Spleen (tissue), 11 donors: Measurements from ENCODE around the gene UCKL1. TPM values are rescaled to one million over a fixed set of nuclear protein-coding genes. Genes with fewer than 3 reads are reported as not detected.

Experiments
- DNase-seq: peaks from one replicate; pipeline ENCODE4 v3.0.0-alpha.2; 2020
- H3K27ac ChIP-seq, 8 donors: fragments of 200-600 bp; sonication (generic) in 7 of 8; 1 replicate in 4 of 8; 2 replicates in 4 of 8; pipeline versions ENCODE4 v1.5.0 to v1.8.0; 2016 to 2021; ENCODE audit warnings: inconsistent platforms in 4 of 8, mild to moderate bottlenecking in 4 of 8, moderate library complexity in 1 of 8
- H3K27me3 ChIP-seq, 7 donors: fragments of 200-600 bp; sonication (generic) in 6 of 7; replicated peaks in 1 of 7; 1 replicate in 4 of 7; 2 replicates in 3 of 7; pipeline versions ENCODE4 v1.5.0 to v1.8.0; 2016 to 2021; ENCODE audit warnings: inconsistent platforms in 3 of 7, mild to moderate bottlenecking in 1 of 7
- H3K36me3 ChIP-seq, 6 donors: fragments of 200-600 bp; sonication (generic) in 5 of 6; 1 replicate in 4 of 6; 2 replicates in 2 of 6; pipeline versions ENCODE4 v1.5.0 to v1.8.0; 2016 to 2021; ENCODE audit warnings: inconsistent platforms in 2 of 6
- H3K4me1 ChIP-seq, 6 donors: fragments of 200-600 bp; sonication (generic) in 5 of 6; 1 replicate in 3 of 6; 2 replicates in 3 of 6; pipeline versions ENCODE4 v1.5.0 to v1.8.0; 2016 to 2021; ENCODE audit warnings: inconsistent platforms in 3 of 6
- H3K4me3 ChIP-seq, 8 donors: fragments of 200-600 bp; sonication (generic) in 7 of 8; 1 replicate in 4 of 8; 2 replicates in 4 of 8; pipeline versions ENCODE4 v1.5.0 to v1.8.0; 2016 to 2021; ENCODE audit warnings: inconsistent platforms in 4 of 8, mild to moderate bottlenecking in 4 of 8, moderate library complexity in 2 of 8
- H3K9me3 ChIP-seq, 8 donors: fragments of 200-600 bp; sonication (generic) in 7 of 8; 1 replicate in 4 of 8; 2 replicates in 4 of 8; pipeline versions ENCODE4 v1.5.0 to v1.8.0; 2016 to 2021; ENCODE audit warnings: inconsistent platforms in 4 of 8
- POLR2A ChIP-seq, 3 donors: fragments of 450-650 bp; IDR thresholded peaks; one replicate each; pipeline ENCODE4 v1.5.1; 2017; ENCODE audit warnings: antibody characterized with exemption in 3 of 3, mild to moderate bottlenecking in 1 of 3
- POLR2AphosphoS5 ChIP-seq, 3 donors: sonication (generic); formaldehyde crosslinking; IDR thresholded peaks; one replicate each; pipeline ENCODE4 v1.5.1; 2017; ENCODE audit warnings: antibody characterized with exemption in 3 of 3
- WGBS, 5 donors: extraction: QIAGEN DNeasy Blood & Tissue Kit in 3 of 5; methylation state at CpG; one replicate each; pipeline versions ENCODE4 v1.1.5 to v1.1.7; 2013 to 2018; 5-methylcytosine and 5-hydroxymethylcytosine counted together
- intact Hi-C: fragments of 100-400 bp; cut with DNase I; formaldehyde crosslinking; loops from one replicate; pipeline ENCODE4 v1.15.0; 2023; ENCODE audit warnings: low total_unique reads
- polyA plus RNA-seq, 3 donors: library from polyadenylated mRNA; stranded (reverse); fragments of 200-250 nt; gene quantifications; one replicate each; pipeline ENCODE4 v1.2.1, GENCODE V29; 2013
- total RNA-seq, 7 donors: library from RNA; depleted of rRNA in 3 of 7; stranded (reverse); fragments of >200 nt in 3 of 7; fragmentation: NEBNext Ultra II Directional in 4 of 7; extraction: Animal tissue kit (Norgen Biotek cat#: 25700) in 4 of 7; gene quantifications; one replicate each; pipeline versions ENCODE4 v1.1.0 to v1.2.1, GENCODE V29; 2016 to 2021
- TF ChIP-seq, protein P1 (sequence below), 11 experiments: fragments of 200-600 bp in 7 of 11; fragments of 450-650 bp in 4 of 11; sonication (generic) in 4 of 11; IDR thresholded peaks in 8 of 11; conservative IDR thresholded peaks in 3 of 11; 1 replicate in 7 of 11; 2 replicates in 4 of 11; pipeline versions ENCODE4 v1.4.0 to v1.8.0; 2016 to 2021; ENCODE audit warnings: antibody characterized with exemption in 11 of 11, inconsistent platforms in 4 of 11, mild to moderate bottlenecking in 1 of 11
- donor health status: healthy with polysubstance abuse.
- donor health status: DM: no; HTN: no; CAD: no; lungs with moderate emphysema.
- donor health status: DM: no; HTN: no; CAD: no.
- donor health status: Bipolar disorder and iron deficiency.
- donor health status: healthy.
- donor health status: DM: no; HTN: no; CAD: no.
- donor health status: DM: yes; HTN: yes; CAD: no.

Gene UCKL1
- total and polyA plus RNA-seq, 10 donors, result 34.2 to 68.0 (median 49.1) TPM

GRCh38 chr20:63950701-63951397 is 5.4 kb downstream of the UCKL1 start:
- WGBS, 5 donors, result 67 to 87% (median 79%) methylated on average over 7 to 20 of the region's 20 CpGs
- Histone ChIP-seq H3K27me3 (no peaks in the 10 kb centered on the region), H3K27ac (peak overlapping the region in 5 of 8 donors; percentile 77 to 90 (median 83)), H3K9me3 (no peaks in the 10 kb centered on the region), H3K36me3 (peaks cover 0 to 35% (median 6%) of the 10 kb centered on the region in 6 donors), H3K4me3 (no peak overlapping the region), H3K4me1 (peaks cover 65 to 100% (median 97%) of the 10 kb centered on the region in 6 donors)
- TF ChIP-seq POLR2AphosphoS5 (IDR thresholded peaks at IDR 0.05), result peak in 2 of 3 donors; percentile 44 to 54
- TF ChIP-seq POLR2A (IDR thresholded peaks at IDR 0.05), result no peak
- TF ChIP-seq, protein P1, sequence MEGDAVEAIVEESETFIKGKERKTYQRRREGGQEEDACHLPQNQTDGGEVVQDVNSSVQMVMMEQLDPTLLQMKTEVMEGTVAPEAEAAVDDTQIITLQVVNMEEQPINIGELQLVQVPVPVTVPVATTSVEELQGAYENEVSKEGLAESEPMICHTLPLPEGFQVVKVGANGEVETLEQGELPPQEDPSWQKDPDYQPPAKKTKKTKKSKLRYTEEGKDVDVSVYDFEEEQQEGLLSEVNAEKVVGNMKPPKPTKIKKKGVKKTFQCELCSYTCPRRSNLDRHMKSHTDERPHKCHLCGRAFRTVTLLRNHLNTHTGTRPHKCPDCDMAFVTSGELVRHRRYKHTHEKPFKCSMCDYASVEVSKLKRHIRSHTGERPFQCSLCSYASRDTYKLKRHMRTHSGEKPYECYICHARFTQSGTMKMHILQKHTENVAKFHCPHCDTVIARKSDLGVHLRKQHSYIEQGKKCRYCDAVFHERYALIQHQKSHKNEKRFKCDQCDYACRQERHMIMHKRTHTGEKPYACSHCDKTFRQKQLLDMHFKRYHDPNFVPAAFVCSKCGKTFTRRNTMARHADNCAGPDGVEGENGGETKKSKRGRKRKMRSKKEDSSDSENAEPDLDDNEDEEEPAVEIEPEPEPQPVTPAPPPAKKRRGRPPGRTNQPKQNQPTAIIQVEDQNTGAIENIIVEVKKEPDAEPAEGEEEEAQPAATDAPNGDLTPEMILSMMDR (IDR thresholded peaks at IDR 0.05 in 8 of 11, conservative IDR thresholded peaks at IDR 0.05 in 3 of 11), result no peak
- peak; percentile 75 for DNase-seq
- intact Hi-C loops, result no loop called here

DNA sequence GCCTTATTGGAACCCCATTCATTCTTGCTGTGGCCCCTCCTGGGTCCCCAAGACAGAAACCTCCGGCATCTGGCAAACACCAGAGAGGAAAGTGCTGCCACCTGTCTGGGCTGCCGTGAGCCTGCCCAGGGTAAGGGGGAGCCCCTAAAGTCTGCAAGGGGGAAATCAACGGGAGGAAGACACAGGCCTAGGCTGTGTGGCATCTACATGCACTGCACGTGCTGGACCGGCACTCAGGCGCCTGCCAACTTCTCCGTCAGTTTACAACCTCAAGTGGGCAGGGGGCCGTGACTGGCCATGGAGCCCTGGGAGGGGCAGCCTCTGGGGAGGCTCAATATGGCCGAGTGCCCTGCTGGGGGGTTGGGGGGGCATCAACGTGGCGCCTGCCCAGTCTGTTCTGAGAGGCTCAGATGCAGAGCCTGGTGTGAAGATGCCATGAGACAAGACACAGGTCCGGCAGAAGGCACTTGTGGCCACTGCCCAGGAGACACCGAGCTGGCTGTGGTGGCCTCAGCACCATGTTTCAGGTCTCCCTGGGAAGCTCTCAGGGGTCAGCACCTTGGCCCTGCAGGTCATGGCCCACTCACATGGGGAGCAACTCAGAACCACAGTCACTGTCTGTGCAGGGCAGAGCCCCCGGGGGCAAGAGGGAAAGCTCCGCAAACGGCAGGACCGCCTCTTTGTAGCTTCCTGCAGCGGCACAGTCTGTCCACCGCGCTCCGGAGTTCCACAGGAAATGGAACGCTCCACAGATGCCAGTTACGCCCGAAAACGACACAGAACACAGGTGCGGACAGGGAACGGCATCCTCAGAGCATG is 8.4 kb downstream of the UCKL1 start:
- Histone ChIP-seq H3K4me1 (peaks cover 47 to 92% (median 77%) of the 10 kb centered on the region in 6 donors), H3K9me3 (no peaks in the 10 kb centered on the region), H3K4me3 (peak overlapping the region in 3 of 8 donors; percentile 15 to 63 (median 15)), H3K27ac (peak overlapping the region; percentile 16 to 90 (median 79)), H3K36me3 (peaks cover 0 to 62% (median 36%) of the 10 kb centered on the region in 6 donors), H3K27me3 (no peaks in the 10 kb centered on the region)
- DNase-seq, result peak; percentile 84
- TF ChIP-seq, protein P1 (IDR thresholded peaks at IDR 0.05 in 8 of 11, conservative IDR thresholded peaks at IDR 0.05 in 3 of 11), result peak in 3 of 11 experiments; percentile 22 to 23 (median 22)
- TF ChIP-seq POLR2AphosphoS5 (IDR thresholded peaks at IDR 0.05) (peak; percentile 63 to 68 (median 64)), POLR2A (IDR thresholded peaks at IDR 0.05) (no peak)
- 15 to 33% (median 17%) methylated on average over 20 to 27 of the region's 27 CpGs for WGBS, 5 donors
- intact Hi-C loops, result no loop called here

GRCh38 chr20:63946986-63947637 is 9.1 kb downstream of the UCKL1 start:
- no peaks in the 10 kb centered on the region for H3K27me3 ChIP-seq
- DNase-seq, result peak; percentile 80
- intact Hi-C loops, result no loop called here
- H3K4me3 ChIP-seq, result peak overlapping the region in 1 of 8 donors; percentile 63
- no peaks in the 10 kb centered on the region for H3K9me3 ChIP-seq
- peak overlapping the region in 6 of 8 donors; percentile 8 to 90 (median 82) for H3K27ac ChIP-seq
- 66 to 87% (median 78%) methylated on average over 12 to 15 of the region's 15 CpGs for WGBS, 5 donors
- H3K4me1 ChIP-seq, result peaks cover 42 to 92% (median 77%) of the 10 kb centered on the region in 6 donors
- TF ChIP-seq, protein P1 (IDR thresholded peaks at IDR 0.05 in 8 of 11, conservative IDR thresholded peaks at IDR 0.05 in 3 of 11), result peak in 2 of 11 experiments; percentile 10 to 38
- TF ChIP-seq POLR2AphosphoS5 (IDR thresholded peaks at IDR 0.05) (peak; percentile 31 to 65 (median 57)), POLR2A (IDR thresholded peaks at IDR 0.05) (no peak)
- H3K36me3 ChIP-seq, result peaks cover 0 to 61% (median 41%) of the 10 kb centered on the region in 6 donors
